GM10266 (cell line): ENCODE measurements around the gene SHISAL1.

Experiments
- DNase-seq: peaks from one replicate; pipeline ENCODE4 v3.0.0; 2012; ENCODE audit errors: extremely low spot score
- TF ChIP-seq, protein P1 (sequence below): IDR thresholded peaks from 2 replicates; pipeline ENCODE4 v1.5.1; 2012; ENCODE audit warnings: mild to moderate bottlenecking, low read depth; ENCODE audit not compliant: control insufficient read depth, insufficient read depth; ENCODE audit errors: missing control alignments

The SHISAL1 gene

DNA sequence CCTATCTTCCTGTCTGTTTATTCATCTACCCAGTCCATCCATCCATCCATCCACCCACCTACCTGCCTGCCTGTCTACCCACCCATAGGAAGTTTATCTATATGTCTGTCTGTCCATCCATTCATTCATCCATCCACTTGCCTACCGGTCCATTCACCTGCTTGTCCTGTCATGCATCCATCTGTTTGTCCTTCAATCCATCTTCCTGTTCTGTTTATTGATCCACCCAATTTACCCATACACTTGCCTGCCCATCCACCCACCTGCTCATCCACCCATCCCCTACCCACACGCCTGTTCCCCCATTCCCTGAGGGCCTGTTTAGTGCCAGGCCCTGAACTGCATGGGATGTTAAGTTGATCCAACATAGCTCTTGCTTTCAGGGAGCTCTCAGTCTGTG, 113.6 kb downstream of the SHISAL1 start:
- TF ChIP-seq, protein P1, sequence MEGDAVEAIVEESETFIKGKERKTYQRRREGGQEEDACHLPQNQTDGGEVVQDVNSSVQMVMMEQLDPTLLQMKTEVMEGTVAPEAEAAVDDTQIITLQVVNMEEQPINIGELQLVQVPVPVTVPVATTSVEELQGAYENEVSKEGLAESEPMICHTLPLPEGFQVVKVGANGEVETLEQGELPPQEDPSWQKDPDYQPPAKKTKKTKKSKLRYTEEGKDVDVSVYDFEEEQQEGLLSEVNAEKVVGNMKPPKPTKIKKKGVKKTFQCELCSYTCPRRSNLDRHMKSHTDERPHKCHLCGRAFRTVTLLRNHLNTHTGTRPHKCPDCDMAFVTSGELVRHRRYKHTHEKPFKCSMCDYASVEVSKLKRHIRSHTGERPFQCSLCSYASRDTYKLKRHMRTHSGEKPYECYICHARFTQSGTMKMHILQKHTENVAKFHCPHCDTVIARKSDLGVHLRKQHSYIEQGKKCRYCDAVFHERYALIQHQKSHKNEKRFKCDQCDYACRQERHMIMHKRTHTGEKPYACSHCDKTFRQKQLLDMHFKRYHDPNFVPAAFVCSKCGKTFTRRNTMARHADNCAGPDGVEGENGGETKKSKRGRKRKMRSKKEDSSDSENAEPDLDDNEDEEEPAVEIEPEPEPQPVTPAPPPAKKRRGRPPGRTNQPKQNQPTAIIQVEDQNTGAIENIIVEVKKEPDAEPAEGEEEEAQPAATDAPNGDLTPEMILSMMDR = no peak
- DNase-seq = no peak

DNA sequence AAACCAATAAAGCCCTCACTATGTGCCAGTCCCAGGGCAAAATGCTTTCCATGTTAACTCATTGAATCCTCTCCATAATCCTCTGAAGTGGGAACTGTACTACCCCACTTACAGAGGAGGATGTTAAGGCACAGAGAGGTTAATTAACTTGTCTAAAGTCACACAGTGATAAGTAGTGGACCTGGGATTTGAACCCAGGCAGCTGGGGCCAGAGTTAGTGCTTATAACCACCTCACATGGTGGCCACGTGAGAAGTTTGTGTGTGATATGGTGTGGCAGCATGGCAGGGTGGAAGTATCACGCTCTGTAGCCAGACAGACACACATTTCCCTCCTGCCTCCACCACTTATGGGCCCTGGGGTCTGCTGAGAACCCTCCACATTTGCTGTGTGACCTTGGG, 115.5 kb downstream of the SHISAL1 start:
- TF ChIP-seq, protein P1 = no peak
- DNase-seq = no peak

GRCh38 chr22:44196731-44197131, 116.0 kb downstream of the SHISAL1 start:
- no peak for DNase-seq
- TF ChIP-seq, protein P1 = no peak

DNA sequence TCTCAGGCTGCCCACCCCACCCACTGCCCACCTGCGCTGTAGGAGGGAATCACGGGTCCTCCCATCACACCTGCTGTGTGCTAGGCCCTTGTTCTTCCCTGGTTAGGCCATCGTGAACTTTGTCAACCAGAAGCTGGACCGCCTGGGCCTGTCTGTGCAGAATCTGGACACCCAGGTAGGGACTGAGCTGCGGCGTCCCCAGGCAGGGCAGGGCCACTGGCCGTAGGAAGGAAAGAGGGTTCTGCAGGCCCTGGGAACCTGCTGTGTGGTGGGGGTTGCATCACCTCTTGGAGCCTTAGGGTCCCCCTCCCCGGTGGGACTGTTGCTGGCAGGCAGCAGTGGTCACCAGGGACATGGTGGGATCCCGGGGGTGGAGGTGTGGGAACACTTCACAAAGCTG, 116.5 kb downstream of the SHISAL1 start:
- TF ChIP-seq, protein P1 = no peak
- DNase-seq = no peak

DNA sequence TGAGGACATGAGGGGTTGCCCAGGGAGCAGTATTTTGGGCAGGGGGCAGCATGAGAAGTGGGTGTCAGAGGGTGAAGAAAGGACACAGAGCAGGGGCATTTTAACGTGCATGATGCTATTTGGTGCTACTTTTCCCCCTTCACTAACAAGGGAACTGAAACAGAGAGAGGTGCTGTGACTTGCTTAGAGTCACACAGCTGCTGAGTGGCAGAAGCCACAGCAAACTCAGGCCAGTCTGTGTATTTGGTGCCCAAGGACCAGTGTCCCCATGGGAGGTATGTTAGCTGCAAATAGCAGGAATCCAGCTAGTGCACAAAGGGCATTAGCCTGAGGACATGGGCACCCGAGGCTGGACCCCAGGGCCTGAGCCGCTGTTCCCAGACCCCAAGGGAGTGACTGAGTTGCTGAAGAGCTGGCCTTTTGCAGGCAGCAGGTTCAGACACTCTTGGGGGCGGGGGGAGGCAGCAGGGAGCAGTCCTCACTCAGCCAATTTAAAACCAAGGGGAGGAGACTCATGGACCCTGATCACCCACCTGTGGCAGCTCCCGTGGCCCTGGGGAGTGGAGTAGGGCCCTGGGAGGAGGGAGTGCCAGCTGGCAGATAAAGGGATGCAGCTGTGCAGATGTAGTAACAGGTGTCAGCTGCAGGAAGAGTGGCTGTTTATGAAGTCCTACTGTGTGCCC, 117.4 kb downstream of the SHISAL1 start:
- DNase-seq = no peak

DNA sequence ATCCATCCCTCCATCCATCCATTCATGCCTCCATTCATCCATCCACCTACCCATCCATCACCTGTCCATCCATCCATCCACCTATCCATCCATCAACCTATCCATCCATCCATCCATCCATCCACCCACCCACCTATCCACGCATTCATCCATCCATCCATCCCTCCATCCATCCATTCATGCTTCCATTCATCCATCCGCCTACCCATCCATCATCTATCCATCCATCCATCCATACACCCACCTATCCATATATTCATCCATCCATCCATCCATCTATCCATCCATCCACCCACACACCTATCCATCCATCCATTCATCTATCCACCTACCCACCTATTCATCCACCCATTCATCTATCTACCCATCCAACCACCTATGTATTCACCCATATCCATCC, 118.2 kb downstream of the SHISAL1 start:
- DNase-seq = no peak
- TF ChIP-seq, protein P1 = no peak

More for the DNA sequence above, 117.4 kb downstream of the SHISAL1 start:
- TF ChIP-seq, protein P1 = no peak
